Mucosa of gallbladder (tissue), 1 donor: Measurements from ENCODE around the gene BEST4. TPM values are rescaled to one million over a fixed set of nuclear protein-coding genes. Genes with fewer than 3 reads are reported as not detected.
"Not testable (repeated sequence)": the region's sequence is repeated elsewhere in the genome, so short reads cannot be mapped to it uniquely, and the experiment has no call there.

Source experiments
- DNase-seq: peaks from one replicate; pipeline ENCODE4 v3.0.0-alpha.2; 2020; ENCODE audit warnings: low spot score
- total RNA-seq: library from RNA; stranded (reverse); gene quantifications from one replicate; pipeline ENCODE4 v1.2.1, GENCODE V29; 2021
- donor health status: DM: no; HTN: no; CAD: no.

The BEST4 gene
- total RNA-seq, 1 donor from 2014 or later, result 0.37 TPM

- no peak for DNase-seq
These were observed 14.5 kb upstream of the BEST4 start for GRCh38 chr1:44802306-44803061.

GRCh38 chr1:44801491-44802305 lies 13.7 kb upstream of the BEST4 start:
- no peak for DNase-seq

- DNase-seq, result peak; percentile 98
These were observed 12.0 kb upstream of the BEST4 start, which contains the start of gene PLK3 for GRCh38 chr1:44799770-44800584. TSS of gene PLK3 (plus strand) at chr1:44800377. CDS start at chr1:44800464, 87 bp downstream.

GRCh38 chr1:44798481-44799365 lies 10.8 kb upstream of the BEST4 start:
- no peak for DNase-seq

- not testable (repeated sequence) for DNase-seq
These were observed 9.9 kb upstream of the BEST4 start for GRCh38 chr1:44797886-44798285.

GRCh38 chr1:44792736-44793502 lies 4.9 kb upstream of the BEST4 start:
- no peak for DNase-seq

GRCh38 chr1:44790968-44791801 lies 3.2 kb upstream of the BEST4 start:
- no peak for DNase-seq

- DNase-seq, result no peak
These were observed 464 bp downstream of the BEST4 start for GRCh38 chr1:44787506-44787905.

GRCh38 chr1:44786841-44787426 lies 1.0 kb downstream of the BEST4 start:
- DNase-seq, result no peak

- no peak for DNase-seq
These were observed 1.7 kb downstream of the BEST4 start for GRCh38 chr1:44786138-44786840.

- DNase-seq, result no peak
These were observed 2.4 kb downstream of the BEST4 start for GRCh38 chr1:44785501-44786137.

- no peak for DNase-seq
These were observed 3.0 kb downstream of the BEST4 start for GRCh38 chr1:44785029-44785380.

- DNase-seq, result no peak
These were observed 3.6 kb downstream of the BEST4 start for GRCh38 chr1:44784094-44785028.

GRCh38 chr1:44783697-44784093 lies 4.3 kb downstream of the BEST4 start:
- DNase-seq, result no peak

GRCh38 chr1:44780583-44781121 lies 7.3 kb downstream of the BEST4 start:
- DNase-seq, result no peak
